GM18951 (cell line): Measurements from ENCODE around the gene PLA2G10.
"Not testable (repeated sequence)": the region's sequence is repeated elsewhere in the genome, so short reads cannot be mapped to it uniquely, and the experiment has no call there.

Source experiments
- POLR2A ChIP-seq: IDR thresholded peaks from 4 replicates; pipeline ENCODE4 v1.6.1; 2011; ENCODE audit warnings: mild to moderate bottlenecking; ENCODE audit not compliant: insufficient read length, insufficient read depth; ENCODE audit errors: extremely low read depth
- in situ Hi-C: fragments of 300-500 bp; cut with MboI; formaldehyde crosslinking; loops from one replicate; pipeline ENCODE4 v1.12.0; 2022; ENCODE audit warnings: low sequenced_read_pairs, mixed read lengths, inconsistent platforms; ENCODE audit not compliant: unreplicated experiment

PLA2G10 gene

DNA sequence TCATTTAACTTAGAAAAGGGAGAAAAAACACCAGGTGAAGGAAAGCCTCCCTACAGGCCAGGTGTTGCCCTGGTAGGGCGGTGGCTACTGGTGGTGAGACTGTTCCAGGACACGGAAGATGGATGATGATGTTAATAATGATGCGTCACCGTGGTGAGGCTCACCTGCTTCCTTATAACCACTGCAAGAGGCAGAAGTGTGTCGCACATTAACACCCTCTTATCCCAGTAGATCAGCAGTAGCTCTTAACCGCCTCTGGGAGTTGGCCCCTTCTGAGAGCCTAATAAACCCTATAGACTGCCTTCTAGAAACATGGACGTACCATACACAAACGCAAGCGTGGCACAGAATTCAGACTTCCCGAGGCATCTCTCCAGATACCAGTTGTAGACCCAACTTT lies 53.6 kb downstream of the PLA2G10 start:
- no peak for TF ChIP-seq POLR2A
- in situ Hi-C loops, result no loop called here

DNA sequence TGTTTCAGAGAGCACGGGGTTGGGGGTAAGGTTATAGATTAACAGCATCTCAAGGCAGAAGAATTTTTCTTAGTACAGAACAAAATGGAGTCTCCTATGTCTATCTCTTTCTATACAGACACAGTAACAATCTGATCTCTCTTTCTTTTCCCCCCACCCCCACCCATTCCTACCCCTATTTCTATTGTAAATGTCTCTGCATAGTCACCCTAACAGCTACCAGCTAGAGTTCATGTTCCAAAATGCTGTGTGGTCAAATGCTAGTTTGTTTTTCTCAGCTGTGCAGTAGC lies 57.2 kb downstream of the PLA2G10 start:
- in situ Hi-C loops, result not testable (repeated sequence)

DNA sequence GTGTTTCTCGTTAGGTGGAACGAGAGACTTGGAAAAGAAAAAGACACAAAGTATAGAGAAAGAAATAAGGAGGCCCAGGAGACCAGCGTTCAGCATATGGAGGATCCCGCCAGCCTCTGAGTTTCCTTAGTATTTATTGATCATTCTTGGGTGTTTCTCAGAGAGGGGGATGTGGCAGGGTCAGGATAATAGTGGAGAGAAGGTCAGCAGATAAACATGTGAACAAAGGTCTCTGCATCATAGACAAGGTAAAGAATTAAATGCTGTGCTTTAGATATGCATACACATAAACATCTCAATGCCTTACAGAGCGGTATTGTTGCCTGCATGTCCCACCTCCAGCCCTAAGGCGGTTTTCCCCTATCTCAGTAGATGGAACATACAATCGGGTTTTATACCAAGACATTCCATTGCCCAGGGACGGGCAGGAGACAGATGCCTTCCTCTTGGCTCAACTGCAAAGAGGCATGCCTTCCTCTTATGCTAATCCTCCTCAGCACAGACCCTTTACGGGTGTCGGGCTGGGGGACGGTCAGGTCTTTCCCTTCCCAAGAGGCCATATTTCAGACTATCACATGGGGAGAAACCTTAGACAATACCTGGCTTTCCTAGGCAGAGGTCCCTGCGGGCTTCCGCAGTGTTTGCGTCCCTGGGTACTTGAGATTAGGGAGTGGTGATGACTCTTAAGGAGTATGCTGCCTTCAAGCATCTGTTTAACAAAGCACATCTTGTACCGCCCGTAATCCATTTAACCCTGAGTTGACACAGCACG lies 57.7 kb downstream of the PLA2G10 start:
- in situ Hi-C loops, result not testable (repeated sequence)

DNA sequence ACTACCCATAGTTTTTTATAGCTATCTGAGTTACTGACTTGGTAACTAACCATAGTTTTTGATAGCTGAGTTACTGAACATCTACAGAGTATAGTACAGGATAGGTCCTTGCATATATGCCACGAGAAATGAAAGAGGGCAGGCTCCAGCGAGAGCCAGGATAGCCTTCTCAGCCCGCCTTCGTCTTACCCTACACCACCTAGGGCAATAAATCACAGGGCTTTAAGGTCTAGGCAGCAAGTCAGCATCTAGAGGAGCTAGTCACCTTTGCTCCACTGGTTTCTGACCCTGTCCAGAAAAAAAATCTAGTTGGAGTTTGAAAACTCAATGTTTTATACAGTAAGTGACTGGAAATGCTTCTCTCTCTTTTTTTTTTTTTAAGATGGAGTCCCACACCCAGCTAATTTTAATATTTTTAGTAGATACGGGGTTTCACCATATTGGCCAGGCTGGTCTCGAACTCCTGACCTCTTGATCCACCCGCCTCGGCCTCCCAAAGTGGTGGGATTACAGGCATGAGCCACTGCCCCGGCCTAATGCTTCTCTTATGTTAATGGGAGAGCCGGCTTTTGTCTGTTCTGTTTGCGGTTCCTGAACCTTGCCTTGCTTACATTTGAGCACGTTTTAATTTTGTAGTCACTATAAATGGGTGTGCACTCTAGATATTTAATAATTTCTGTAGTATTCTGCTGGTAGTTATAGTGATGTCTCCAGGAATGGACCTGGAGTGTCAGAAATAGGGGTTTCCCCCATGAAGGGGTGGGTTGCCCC lies 58.5 kb downstream of the PLA2G10 start:
- no peak for TF ChIP-seq POLR2A
- in situ Hi-C loops, result no loop called here

DNA sequence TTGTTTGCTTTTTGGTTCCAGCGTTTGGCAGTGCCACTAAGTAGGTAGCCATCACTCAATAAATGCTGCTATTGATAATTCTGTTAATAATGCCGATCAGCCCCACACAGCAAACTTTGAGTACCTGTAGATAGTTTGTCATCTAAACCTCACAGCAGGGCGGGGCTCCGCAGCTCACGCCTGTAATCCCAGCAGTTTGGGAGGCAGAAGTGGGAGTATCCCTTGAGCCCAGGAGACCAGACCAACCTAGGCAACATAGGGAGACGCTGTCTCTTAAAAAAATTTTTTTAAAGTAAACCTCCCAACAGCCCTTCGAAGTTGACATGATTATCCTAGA lies 59.8 kb downstream of the PLA2G10 start:
- in situ Hi-C loops, result no loop called here
- TF ChIP-seq POLR2A, result no peak

DNA sequence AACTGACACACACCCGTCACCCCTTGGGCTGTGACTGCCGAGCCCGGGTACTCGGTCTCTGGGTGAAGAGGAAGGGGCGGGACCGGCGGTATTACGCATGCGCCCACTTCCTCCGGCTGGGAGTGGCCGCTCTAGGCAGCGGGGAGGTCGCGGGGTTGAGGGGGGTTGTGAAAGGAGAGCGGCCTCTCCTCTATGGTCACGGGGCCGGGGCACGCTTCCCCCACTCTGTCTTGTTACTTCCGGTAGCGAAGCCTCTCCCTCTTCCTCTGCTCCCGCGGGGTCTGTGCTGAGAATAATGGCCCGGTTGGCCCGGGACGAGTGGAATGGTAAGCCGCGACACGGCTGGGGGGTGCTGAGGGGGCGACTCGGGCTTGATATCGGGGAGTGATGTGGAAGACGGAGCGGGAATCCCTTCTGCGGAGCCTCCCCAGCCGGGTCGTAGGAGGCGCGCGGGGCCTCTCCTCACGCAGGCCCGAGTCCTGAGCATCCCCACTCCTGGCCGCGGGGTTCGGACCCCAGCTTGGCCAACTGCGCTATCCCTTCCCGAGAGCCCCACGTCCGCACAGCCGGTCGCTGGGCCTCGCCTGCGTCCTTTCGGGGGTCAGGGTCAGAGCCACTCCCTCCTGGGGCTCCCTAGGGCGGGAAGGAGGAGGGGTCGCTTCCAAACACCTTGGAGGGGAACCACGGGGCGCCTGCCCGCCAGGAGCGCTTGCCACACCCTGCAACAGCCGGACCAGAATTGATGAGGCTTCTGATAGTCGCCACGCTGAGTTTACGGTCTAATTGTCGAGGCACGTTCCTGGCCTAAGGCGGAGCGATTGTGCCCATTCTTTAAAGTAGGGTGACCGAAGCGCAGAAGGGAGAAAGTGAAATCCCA lies 61.2 kb downstream of the PLA2G10 start, which contains the start of gene BFAR:
TSS of gene BFAR (plus strand) at position 259 of the 877 bp plus-strand sequence. CDS start 11,396 bp downstream, outside the sequence.
- in situ Hi-C loops, result no loop called here
- peak; percentile 99 for TF ChIP-seq POLR2A

DNA sequence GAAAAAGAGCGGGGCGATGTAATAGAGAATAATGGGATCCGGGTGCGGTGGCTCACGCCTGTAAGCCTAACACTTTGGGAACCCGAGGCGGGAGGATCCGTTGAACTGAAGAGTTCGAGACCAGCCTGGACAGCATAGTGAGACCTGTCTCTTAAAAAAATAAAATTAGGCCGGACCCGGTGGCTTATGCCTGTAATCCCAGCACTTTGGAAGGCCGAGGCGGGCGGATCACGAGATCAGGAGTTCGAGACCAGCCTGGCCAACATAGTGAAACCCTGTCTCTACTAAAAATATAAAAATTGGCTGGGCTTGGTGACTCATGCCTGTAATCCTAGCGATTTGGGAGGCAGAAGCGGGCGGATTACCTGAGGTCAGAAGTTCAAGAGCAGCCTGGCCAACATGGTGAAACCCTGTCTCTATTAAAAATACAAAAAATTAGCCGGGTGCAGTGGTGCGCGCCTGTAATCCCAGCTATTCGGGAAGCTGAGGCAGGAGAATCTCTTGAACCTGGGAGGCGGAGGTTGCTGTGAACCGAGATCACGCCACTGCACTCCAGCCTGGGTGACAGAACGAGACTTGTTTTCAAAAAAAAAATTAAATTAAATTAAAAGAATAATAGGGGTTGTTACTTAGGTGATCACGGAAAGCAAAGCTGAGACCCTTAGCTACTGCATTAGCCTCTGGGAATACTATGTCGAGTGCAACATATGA lies 63.3 kb downstream of the PLA2G10 start:
- in situ Hi-C loops, result not testable (repeated sequence)

DNA sequence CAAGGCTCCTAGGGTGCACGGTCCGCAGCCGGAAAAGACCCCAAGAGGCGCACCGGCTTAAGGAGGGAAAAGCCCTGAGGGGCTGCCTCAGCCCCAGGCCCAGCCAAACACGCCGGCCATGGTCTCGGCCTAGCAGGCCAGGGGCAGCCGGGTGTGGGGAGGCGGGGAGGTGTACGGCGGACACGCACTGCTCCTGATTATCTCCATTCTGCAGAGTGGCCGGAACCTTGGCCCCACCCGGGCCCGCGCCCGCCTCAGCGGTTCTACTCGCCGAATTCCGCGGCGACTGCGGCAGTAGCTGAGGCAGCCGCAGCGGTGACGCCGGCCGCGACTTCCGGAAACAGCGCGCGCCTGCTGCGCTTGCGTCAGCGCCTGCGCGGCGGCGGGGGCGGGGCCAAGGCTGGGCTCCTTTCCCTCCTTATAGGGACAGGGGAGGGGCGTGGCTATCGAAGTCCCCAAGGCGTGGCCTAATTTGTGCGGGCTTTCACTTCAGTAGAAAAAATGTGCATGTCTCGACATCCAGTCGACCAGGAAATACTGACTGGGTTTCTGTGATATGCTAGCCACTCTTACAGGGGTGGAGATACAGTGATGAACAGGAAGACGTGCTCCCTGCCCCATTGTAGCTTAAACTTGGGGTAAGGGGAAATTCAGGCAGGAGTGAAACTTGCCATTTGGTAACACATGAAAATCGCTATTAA lies 64.0 kb downstream of the PLA2G10 start, which contains the start of gene PARN:
TSS of gene PARN (minus strand) at position 342 of the 701 bp plus-strand sequence. CDS start at position 207, 135 bp downstream.
- in situ Hi-C loops, result no loop called here

DNA sequence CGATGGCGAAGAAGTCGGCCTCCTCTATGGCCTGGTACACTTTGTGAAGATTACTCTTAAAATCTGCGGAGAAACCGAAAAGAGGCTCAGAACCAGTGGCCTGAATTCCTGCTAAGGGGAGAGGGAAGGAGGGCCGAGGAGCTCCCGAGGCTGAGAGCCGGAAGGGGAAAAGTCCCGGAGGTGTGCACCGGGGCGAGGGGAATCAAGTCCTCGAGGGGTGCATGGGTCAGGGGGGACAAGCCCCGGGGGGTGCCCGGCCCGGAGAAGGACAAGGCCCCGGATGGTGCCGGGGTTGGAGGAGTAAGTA lies 64.5 kb downstream of the PLA2G10 start:
- no peak for TF ChIP-seq POLR2A
- in situ Hi-C loops, result no loop called here

More for the DNA sequence above, 64.0 kb downstream of the PLA2G10 start, which contains the start of gene PARN:
- TF ChIP-seq POLR2A, result peak; percentile 97

DNA sequence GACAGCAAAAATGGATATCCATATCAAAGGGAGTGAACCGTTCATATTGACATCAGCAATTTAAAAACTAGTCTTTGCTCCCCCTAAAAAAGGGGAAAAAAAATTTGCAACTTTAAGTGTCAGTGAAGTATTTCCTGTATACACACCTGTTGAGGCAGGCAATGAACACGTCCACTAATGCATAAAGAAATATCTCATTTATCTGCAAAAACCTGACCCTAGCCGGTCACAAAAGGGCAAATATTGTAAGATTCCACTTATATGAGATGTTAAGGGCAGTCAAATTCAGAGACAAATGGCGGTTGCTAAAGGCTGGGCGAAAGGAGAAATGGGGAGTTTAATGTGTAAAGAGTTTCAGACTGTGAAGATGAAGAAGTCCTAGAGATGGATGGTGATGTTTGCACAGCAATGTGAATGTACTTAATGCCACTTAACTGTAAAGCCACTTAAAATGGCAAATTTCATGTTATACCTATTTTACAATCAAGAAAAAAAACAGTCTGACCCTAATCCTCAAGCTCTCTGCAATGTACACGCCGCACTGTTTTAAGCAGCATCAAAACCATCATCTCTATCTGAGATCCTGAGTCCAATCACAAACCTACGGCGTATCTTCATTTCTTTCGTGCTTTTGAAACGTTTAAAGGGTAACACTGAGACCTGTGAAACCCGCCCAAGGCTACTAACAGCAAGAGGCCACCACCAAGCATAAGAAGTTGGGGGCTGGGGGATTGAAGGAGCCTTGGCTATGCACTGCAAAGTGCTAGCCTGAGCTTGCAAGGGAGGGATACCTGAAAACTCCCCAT lies 65.1 kb downstream of the PLA2G10 start:
- in situ Hi-C loops, result no loop called here
- TF ChIP-seq POLR2A, result no peak

DNA sequence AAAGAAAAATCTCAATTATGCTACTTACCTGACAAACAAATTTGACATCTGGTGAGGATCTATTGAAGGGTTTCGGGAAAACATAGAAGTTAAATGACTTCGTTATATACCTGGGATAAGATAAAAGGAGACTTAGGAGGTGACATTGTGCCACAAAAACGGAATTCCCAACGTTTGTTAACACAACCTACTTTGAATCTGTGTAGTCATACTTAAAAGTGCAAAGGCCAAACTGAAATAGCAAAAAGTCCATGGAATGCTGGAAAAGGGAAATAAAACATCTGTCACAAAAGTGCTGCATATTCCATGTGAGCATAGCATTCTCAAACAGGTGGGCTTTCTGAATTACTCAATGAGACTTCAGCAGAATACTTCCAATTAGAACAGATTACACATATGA lies 67.0 kb downstream of the PLA2G10 start:
- in situ Hi-C loops, result no loop called here
- TF ChIP-seq POLR2A, result no peak
